ENCODE results near the gene HEATR5B.

The HEATR5B gene

GRCh38 chr2:37083873-37084794, at the start of gene HEATR5B, which contains the start of gene GPATCH11:
HEATR5B (minus strand) TSS chr2:37084372; CDS start chr2:37083414, 958 bp downstream.
GPATCH11 (plus strand) TSS chr2:37084518; CDS start chr2:37088382, 3,864 bp downstream.
- peak; percentile 100 for DNase-seq (ENCODE audit: low spot score)

- no peak for DNase-seq (ENCODE audit: low spot score)
These were observed 48.7 kb upstream of the HEATR5B start for GRCh38 chr2:37132914-37133313.

- no peak for DNase-seq (ENCODE audit: low spot score)
These were observed 41.2 kb upstream of the HEATR5B start for GRCh38 chr2:37125416-37125815.

- DNase-seq (ENCODE audit: low spot score), result no peak
These were observed 35.0 kb upstream of the HEATR5B start for GRCh38 chr2:37119157-37119556.

GRCh38 chr2:37117566-37117965, 33.4 kb upstream of the HEATR5B start:
- DNase-seq (ENCODE audit: low spot score), result no peak

GRCh38 chr2:37111958-37112357, 27.8 kb upstream of the HEATR5B start:
- DNase-seq (ENCODE audit: low spot score), result no peak

- DNase-seq (ENCODE audit: low spot score), result no peak
These were observed 26.4 kb upstream of the HEATR5B start for GRCh38 chr2:37110306-37111212.

- no peak for DNase-seq (ENCODE audit: low spot score)
These were observed 25.4 kb upstream of the HEATR5B start for GRCh38 chr2:37109523-37109922.

GRCh38 chr2:37105150-37105549, 21.0 kb upstream of the HEATR5B start:
- DNase-seq (ENCODE audit: low spot score), result no peak

GRCh38 chr2:37104178-37104577, 20.0 kb upstream of the HEATR5B start:
- no peak for DNase-seq (ENCODE audit: low spot score)

- DNase-seq (ENCODE audit: low spot score), result no peak
These were observed 18.4 kb upstream of the HEATR5B start for GRCh38 chr2:37102588-37102987.

- DNase-seq (ENCODE audit: low spot score), result no peak
These were observed 15.9 kb upstream of the HEATR5B start for GRCh38 chr2:37100054-37100453.

- no peak for DNase-seq (ENCODE audit: low spot score)
These were observed 14.4 kb upstream of the HEATR5B start for GRCh38 chr2:37098416-37099118.

GRCh38 chr2:37096568-37096967, 12.4 kb upstream of the HEATR5B start:
- DNase-seq (ENCODE audit: low spot score), result no peak

GRCh38 chr2:37091873-37092272, 7.7 kb upstream of the HEATR5B start:
- no peak for DNase-seq (ENCODE audit: low spot score)

- no peak for DNase-seq (ENCODE audit: low spot score)
These were observed 5.9 kb upstream of the HEATR5B start for GRCh38 chr2:37090019-37090477.

- DNase-seq (ENCODE audit: low spot score), result peak; percentile 42
These were observed 1.6 kb upstream of the HEATR5B start for GRCh38 chr2:37085731-37086147.

- DNase-seq (ENCODE audit: low spot score), result no peak
These were observed 625 bp upstream of the HEATR5B start for GRCh38 chr2:37084797-37085196.

- no peak for DNase-seq (ENCODE audit: low spot score)
These were observed 3.5 kb downstream of the HEATR5B start for GRCh38 chr2:37080689-37081088.

GRCh38 chr2:37080266-37080665, 3.9 kb downstream of the HEATR5B start:
- DNase-seq (ENCODE audit: low spot score), result no peak

- DNase-seq (ENCODE audit: low spot score), result no peak
These were observed 13.2 kb downstream of the HEATR5B start for GRCh38 chr2:37070931-37071330.

GRCh38 chr2:37068686-37069085, 15.5 kb downstream of the HEATR5B start:
- no peak for DNase-seq (ENCODE audit: low spot score)

Data from COLO829 (cell line).